D341Med (cell line): ENCODE measurements around the gene CNOT6.
"Not testable (repeated sequence)": the region's sequence is repeated elsewhere in the genome, so short reads cannot be mapped to it uniquely, and the experiment has no call there.

Experiments used
- DNase-seq: peaks from one replicate; pipeline ENCODE4 v3.0.0; 2012; ENCODE audit warnings: low spot score

The CNOT6 gene

GRCh38 chr5:180494060-180494509 lies at the start of gene CNOT6:
CNOT6 (plus strand) TSS chr5:180494379; CDS start chr5:180529277, 34,898 bp downstream.
- DNase-seq = peak; percentile 99

- no peak for DNase-seq
These were observed 39.4 kb upstream of the CNOT6 start for GRCh38 chr5:180454752-180455151.

- DNase-seq = no peak
These were observed 38.3 kb upstream of the CNOT6 start for GRCh38 chr5:180455872-180456271.

- no peak for DNase-seq
These were observed 37.4 kb upstream of the CNOT6 start for GRCh38 chr5:180456792-180457191.

GRCh38 chr5:180458852-180459673 lies 35.1 kb upstream of the CNOT6 start:
- DNase-seq = not testable (repeated sequence)

GRCh38 chr5:180459674-180460142 lies 34.5 kb upstream of the CNOT6 start:
- not testable (repeated sequence) for DNase-seq

- no peak for DNase-seq
These were observed 33.3 kb upstream of the CNOT6 start for GRCh38 chr5:180460834-180461233.

GRCh38 chr5:180461303-180461702 lies 32.9 kb upstream of the CNOT6 start:
- DNase-seq = no peak

- no peak for DNase-seq
These were observed 30.8 kb upstream of the CNOT6 start for GRCh38 chr5:180463216-180463900.

- DNase-seq = no peak
These were observed 30.1 kb upstream of the CNOT6 start for GRCh38 chr5:180463916-180464602.

- no peak for DNase-seq
These were observed 29.6 kb upstream of the CNOT6 start for GRCh38 chr5:180464603-180464970.

- not testable (repeated sequence) for DNase-seq
These were observed 29.1 kb upstream of the CNOT6 start for GRCh38 chr5:180465052-180465451.

GRCh38 chr5:180466316-180466715 lies 27.9 kb upstream of the CNOT6 start:
- no peak for DNase-seq

GRCh38 chr5:180467028-180467975 lies 26.9 kb upstream of the CNOT6 start:
- DNase-seq = no peak

GRCh38 chr5:180467989-180468731 lies 26.0 kb upstream of the CNOT6 start:
- no peak for DNase-seq

GRCh38 chr5:180468732-180469585 lies 25.2 kb upstream of the CNOT6 start:
- no peak for DNase-seq

- no peak for DNase-seq
These were observed 24.7 kb upstream of the CNOT6 start for GRCh38 chr5:180469586-180469865.

- no peak for DNase-seq
These were observed 24.3 kb upstream of the CNOT6 start for GRCh38 chr5:180469866-180470265.

GRCh38 chr5:180470361-180470760 lies 23.8 kb upstream of the CNOT6 start:
- DNase-seq = no peak

GRCh38 chr5:180470966-180471582 lies 23.1 kb upstream of the CNOT6 start:
- DNase-seq = peak; percentile 86
